ENCODE measurements around the gene BUB3.

GRCh38 chr10:123158682-123159081 lies 4.5 kb downstream of the BUB3 start:
- TF ChIP-seq CTCF (conservative IDR thresholded peaks at IDR 0.05) (no peak), EZH2 (IDR thresholded peaks at IDR 0.05; ENCODE audit: low read depth) (no peak)
